GM19099 (cell line): ENCODE data around the gene SETD5.

ENCODE experiments used
- POLR2A ChIP-seq: IDR thresholded peaks from 3 replicates; pipeline ENCODE4 v1.6.1; 2011; ENCODE audit warnings: low read depth; ENCODE audit not compliant: insufficient read length; ENCODE audit errors: extremely low read depth

Gene SETD5

GRCh38 chr3:9385187-9386077, 12.0 kb upstream of the SETD5 start:
- no peak for TF ChIP-seq POLR2A

GRCh38 chr3:9386078-9386459, 11.3 kb upstream of the SETD5 start:
- peak; percentile 6 for TF ChIP-seq POLR2A

GRCh38 chr3:9386501-9387321, 10.7 kb upstream of the SETD5 start:
- TF ChIP-seq POLR2A, result no peak

GRCh38 chr3:9387322-9387655, 10.1 kb upstream of the SETD5 start:
- no peak for TF ChIP-seq POLR2A

- TF ChIP-seq POLR2A, result no peak
These were observed 9.3 kb upstream of the SETD5 start for GRCh38 chr3:9388142-9388541.

- no peak for TF ChIP-seq POLR2A
These were observed 8.7 kb upstream of the SETD5 start for GRCh38 chr3:9388562-9389272.

- no peak for TF ChIP-seq POLR2A
These were observed 7.0 kb upstream of the SETD5 start for GRCh38 chr3:9390265-9390888.

- no peak for TF ChIP-seq POLR2A
These were observed 5.4 kb upstream of the SETD5 start for GRCh38 chr3:9392041-9392440.

GRCh38 chr3:9395570-9396300, 1.7 kb upstream of the SETD5 start:
- TF ChIP-seq POLR2A, result no peak

- peak; percentile 55 for TF ChIP-seq POLR2A
These were observed 1.1 kb upstream of the SETD5 start for GRCh38 chr3:9396301-9396631.

GRCh38 chr3:9396632-9397331, 633 bp upstream of the SETD5 start:
- TF ChIP-seq POLR2A, result peak; percentile 50

GRCh38 chr3:9397906-9398699, 688 bp downstream of the SETD5 start:
- TF ChIP-seq POLR2A, result no peak

- TF ChIP-seq POLR2A, result no peak
These were observed 1.4 kb downstream of the SETD5 start for GRCh38 chr3:9398700-9399336.
